Liver (tissue), 3 donors: Measurements from ENCODE around the gene PIAS4.

Experiments used
- ATF3 ChIP-seq: IDR thresholded peaks from 2 replicates; pipeline ENCODE4 v1.6.1; 2016; ENCODE audit warnings: antibody characterized with exemption
- CTCF ChIP-seq: fragments of 150-350 bp; IDR thresholded peaks from 2 replicates; pipeline ENCODE4 v1.5.1; 2017; ENCODE audit warnings: improper control_type of control experiment, low read depth, low read length; ENCODE audit not compliant: missing input control
- GABPA ChIP-seq, 2 donors: IDR thresholded peaks in 1 of 2; conservative IDR thresholded peaks in 1 of 2; 2 replicates each; pipeline ENCODE4 v1.6.1; 2016; ENCODE audit warnings: antibody characterized with exemption in 2 of 2, mild to moderate bottlenecking in 1 of 2, moderate library complexity in 1 of 2
- HNF4A ChIP-seq, 2 donors: conservative IDR thresholded peaks; 2 replicates each; pipeline ENCODE4 v1.6.1; 2016; ENCODE audit warnings: antibody characterized with exemption in 2 of 2, mild to moderate bottlenecking in 2 of 2
- JUND ChIP-seq, 2 donors: IDR thresholded peaks; 2 replicates each; pipeline ENCODE4 v1.6.1; 2016; ENCODE audit warnings: antibody characterized with exemption in 2 of 2
- REST ChIP-seq: IDR thresholded peaks from 2 replicates; pipeline ENCODE4 v1.6.1; 2016; ENCODE audit warnings: antibody characterized with exemption, mild to moderate bottlenecking
- SP1 ChIP-seq: IDR thresholded peaks from 2 replicates; pipeline ENCODE4 v1.6.1; 2018; ENCODE audit warnings: antibody characterized with exemption, mild to moderate bottlenecking
- YY1 ChIP-seq: IDR thresholded peaks from 2 replicates; pipeline ENCODE4 v1.6.1; 2016; ENCODE audit warnings: antibody characterized with exemption, mild to moderate bottlenecking
- TF ChIP-seq, protein P1 (sequence below): IDR thresholded peaks from 2 replicates; pipeline ENCODE4 v1.6.1; 2016; ENCODE audit warnings: antibody characterized with exemption
- TF ChIP-seq, protein P2 (sequence below): IDR thresholded peaks from 2 replicates; pipeline ENCODE4 v1.6.1; 2016; ENCODE audit warnings: antibody characterized with exemption
- donor health status: healthy.
- donor health status: healthy.

- TF ChIP-seq GABPA (IDR thresholded peaks at IDR 0.05 in 1 of 2, conservative IDR thresholded peaks at IDR 0.05 in 1 of 2), result no peak
- TF ChIP-seq CTCF, result no peak
- TF ChIP-seq JUND (IDR thresholded peaks at IDR 0.05), result no peak
- no peak for TF ChIP-seq ATF3
- TF ChIP-seq, protein P1, sequence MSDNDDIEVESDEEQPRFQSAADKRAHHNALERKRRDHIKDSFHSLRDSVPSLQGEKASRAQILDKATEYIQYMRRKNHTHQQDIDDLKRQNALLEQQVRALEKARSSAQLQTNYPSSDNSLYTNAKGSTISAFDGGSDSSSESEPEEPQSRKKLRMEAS, result no peak
- TF ChIP-seq SP1, result no peak
- no peak for TF ChIP-seq REST
- no peak for TF ChIP-seq YY1
- TF ChIP-seq, protein P2, sequence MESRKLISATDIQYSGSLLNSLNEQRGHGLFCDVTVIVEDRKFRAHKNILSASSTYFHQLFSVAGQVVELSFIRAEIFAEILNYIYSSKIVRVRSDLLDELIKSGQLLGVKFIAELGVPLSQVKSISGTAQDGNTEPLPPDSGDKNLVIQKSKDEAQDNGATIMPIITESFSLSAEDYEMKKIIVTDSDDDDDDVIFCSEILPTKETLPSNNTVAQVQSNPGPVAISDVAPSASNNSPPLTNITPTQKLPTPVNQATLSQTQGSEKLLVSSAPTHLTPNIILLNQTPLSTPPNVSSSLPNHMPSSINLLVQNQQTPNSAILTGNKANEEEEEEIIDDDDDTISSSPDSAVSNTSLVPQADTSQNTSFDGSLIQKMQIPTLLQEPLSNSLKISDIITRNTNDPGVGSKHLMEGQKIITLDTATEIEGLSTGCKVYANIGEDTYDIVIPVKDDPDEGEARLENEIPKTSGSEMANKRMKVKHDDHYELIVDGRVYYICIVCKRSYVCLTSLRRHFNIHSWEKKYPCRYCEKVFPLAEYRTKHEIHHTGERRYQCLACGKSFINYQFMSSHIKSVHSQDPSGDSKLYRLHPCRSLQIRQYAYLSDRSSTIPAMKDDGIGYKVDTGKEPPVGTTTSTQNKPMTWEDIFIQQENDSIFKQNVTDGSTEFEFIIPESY, result no peak
- TF ChIP-seq HNF4A (conservative IDR thresholded peaks at IDR 0.05), result no peak
Observed at GRCh38 chr19:4053423-4054324, 46.1 kb downstream of the PIAS4 start.
